Activated gamma-delta T cell treated with Interleukin-2 at 50 U/mL for 16 hours (primary cell): ENCODE measurements around the gene SERPINA1.
"Not testable (repeated sequence)": the region's sequence is repeated elsewhere in the genome, so short reads cannot be mapped to it uniquely, and the experiment has no call there.

Source experiments
- DNase-seq: peaks from one replicate; pipeline ENCODE4 v3.0.0-alpha.2; 2020

Gene SERPINA1

GRCh38 chr14:94368956-94369355 is 19.4 kb downstream of the SERPINA1 start:
- no peak for DNase-seq

GRCh38 chr14:94368243-94368590 is 20.2 kb downstream of the SERPINA1 start:
- no peak for DNase-seq

GRCh38 chr14:94367347-94368242 is 20.8 kb downstream of the SERPINA1 start:
- no peak for DNase-seq

- no peak for DNase-seq
Measured at GRCh38 chr14:94366146-94366915, 22.1 kb downstream of the SERPINA1 start, which contains the start of gene SERPINA2. Gene SERPINA2 (minus strand): TSS chr14:94366698.

GRCh38 chr14:94365624-94366023 is 22.8 kb downstream of the SERPINA1 start:
- no peak for DNase-seq

- no peak for DNase-seq
Measured at GRCh38 chr14:94364964-94365363, 23.4 kb downstream of the SERPINA1 start.

- no peak for DNase-seq
Measured at GRCh38 chr14:94364037-94364436, 24.4 kb downstream of the SERPINA1 start.

GRCh38 chr14:94363151-94363624 is 25.2 kb downstream of the SERPINA1 start:
- DNase-seq = no peak

- DNase-seq = no peak
Measured at GRCh38 chr14:94362614-94363133, 25.7 kb downstream of the SERPINA1 start.

GRCh38 chr14:94361682-94362081 is 26.7 kb downstream of the SERPINA1 start:
- DNase-seq = no peak

- DNase-seq = no peak
Measured at GRCh38 chr14:94360945-94361565, 27.3 kb downstream of the SERPINA1 start.

- no peak for DNase-seq
Measured at GRCh38 chr14:94357166-94357565, 31.2 kb downstream of the SERPINA1 start.

- DNase-seq = no peak
Measured at GRCh38 chr14:94356379-94357056, 31.9 kb downstream of the SERPINA1 start.

- DNase-seq = no peak
Measured at GRCh38 chr14:94355191-94355794, 33.1 kb downstream of the SERPINA1 start.

- no peak for DNase-seq
Measured at GRCh38 chr14:94354638-94355185, 33.7 kb downstream of the SERPINA1 start.

- not testable (repeated sequence) for DNase-seq
Measured at GRCh38 chr14:94354190-94354589, 34.2 kb downstream of the SERPINA1 start.

GRCh38 chr14:94349276-94349675 is 39.1 kb downstream of the SERPINA1 start:
- no peak for DNase-seq

- no peak for DNase-seq
Measured at GRCh38 chr14:94348836-94349235, 39.6 kb downstream of the SERPINA1 start.

GRCh38 chr14:94346841-94347240 is 41.6 kb downstream of the SERPINA1 start:
- DNase-seq = no peak

GRCh38 chr14:94346065-94346786 is 42.2 kb downstream of the SERPINA1 start:
- not testable (repeated sequence) for DNase-seq
